GM18519 (cell line): ENCODE measurements around the gene ZNF793.

ENCODE experiments used
- ATAC-seq: cut with Tn5 transposase; IDR thresholded peaks from one replicate; pipeline ENCODE4 v1.9.1; 2021; ENCODE audit warnings: mild to moderate bottlenecking, moderate library complexity; ENCODE audit not compliant: unreplicated experiment, low FRiP score

The ZNF793 gene

DNA sequence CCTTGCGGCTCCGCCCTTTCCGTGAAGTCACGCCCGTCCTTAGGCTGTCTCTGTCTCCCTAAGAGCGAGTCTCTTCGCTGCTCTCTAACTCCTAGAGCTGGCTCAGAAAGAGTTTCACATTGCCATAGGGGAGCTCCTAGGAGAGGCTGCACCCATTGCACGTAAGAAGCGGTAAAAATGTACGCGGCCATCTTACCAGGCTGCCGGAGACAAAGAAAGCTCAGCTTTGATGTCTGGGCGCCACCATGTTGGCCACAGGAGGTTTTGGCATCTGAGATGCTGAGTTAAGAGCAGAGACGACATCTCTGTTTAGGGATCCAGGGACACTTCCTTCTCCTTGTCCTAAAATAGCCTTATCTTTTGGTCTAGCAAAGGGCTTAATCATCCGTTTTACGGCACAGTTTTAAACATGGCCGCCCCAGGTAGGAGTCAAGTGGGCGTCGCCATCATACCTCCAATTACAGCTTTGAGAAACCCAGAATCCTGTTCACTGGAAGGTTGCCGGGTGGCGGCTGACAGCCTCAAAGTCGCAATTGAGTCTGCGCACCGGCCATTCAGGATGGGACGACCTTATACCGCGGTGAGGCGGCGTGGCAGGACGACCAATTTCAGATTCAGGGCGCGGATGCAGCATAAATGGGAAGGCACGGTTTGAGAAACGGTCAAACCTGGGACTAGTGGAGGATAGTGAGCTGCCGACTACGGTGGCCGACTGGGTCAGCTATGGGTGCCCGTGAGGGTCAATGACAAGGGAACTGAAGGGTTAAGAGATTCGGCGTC lies at the start of gene ZNF793:
Gene ZNF793, plus strand, starts transcription at position 553 of the 780 bp plus-strand sequence. CDS start 16,501 bp downstream, outside the sequence.
- ATAC-seq: no peak

DNA sequence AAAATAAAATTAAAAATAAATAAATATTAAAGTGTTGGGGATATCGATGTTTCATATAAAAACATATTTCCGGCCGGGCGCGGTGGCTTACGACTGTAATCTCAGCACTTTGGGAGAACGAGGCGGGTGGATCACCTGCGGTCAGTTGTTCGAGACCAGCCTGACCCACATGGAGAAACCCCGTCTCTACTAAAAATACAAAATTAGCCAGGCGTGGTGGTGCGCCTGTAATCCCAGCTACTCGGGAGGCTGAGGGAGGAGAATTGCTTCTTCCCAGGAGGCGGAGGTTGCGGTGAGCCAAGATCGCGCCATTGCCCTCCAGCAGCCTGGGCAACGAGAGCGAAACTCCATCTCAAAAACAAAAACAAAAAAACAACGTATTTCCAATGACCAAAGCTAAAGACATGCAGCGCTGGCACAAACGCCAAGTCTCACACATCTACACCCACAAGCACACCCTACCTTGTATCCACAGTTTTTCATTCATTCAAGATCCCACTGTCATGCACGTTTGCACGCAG lies 40.4 kb upstream of the ZNF793 start:
- ATAC-seq: no peak

DNA sequence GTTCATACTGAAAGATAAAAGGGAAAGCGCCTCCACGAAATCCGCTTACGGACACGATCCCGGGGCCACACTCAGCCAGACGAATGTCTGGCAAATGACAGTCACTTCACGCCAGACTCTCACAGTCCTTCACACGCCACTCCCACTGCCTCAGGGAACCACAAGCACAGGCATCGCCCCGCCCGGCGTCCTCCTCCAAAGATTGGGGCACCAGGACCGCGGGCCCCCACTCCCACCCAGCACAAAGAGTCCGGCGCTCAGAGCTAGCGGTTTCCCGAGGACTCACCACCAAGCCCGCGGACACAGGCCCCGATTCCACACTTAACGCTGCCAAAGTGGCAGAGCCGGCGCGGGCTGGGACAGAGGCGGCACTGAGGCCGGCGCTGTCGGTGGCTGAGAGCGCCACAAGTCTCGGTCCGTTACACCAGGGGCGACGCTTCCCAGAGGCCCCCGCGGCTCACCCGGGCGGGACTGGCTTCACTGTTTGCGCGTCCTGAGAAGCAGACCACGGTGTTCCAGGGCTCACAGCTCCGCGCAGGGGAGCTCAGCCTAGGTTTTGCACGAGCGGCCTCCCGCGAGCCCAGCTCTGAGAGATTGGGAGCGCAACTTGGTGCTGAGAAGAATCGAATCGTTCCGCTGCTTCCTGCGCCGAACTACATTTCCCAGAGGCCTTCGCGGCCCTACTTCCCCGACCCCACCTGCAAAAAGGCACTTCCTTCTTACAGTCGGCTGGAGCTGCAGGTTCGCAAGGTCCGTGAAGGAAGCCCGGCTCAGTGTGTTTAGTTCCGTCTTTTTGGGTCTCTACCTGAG lies 39.7 kb upstream of the ZNF793 start, which contains the start of gene ZNF569:
Gene ZNF569, minus strand, starts transcription at position 647 of the 810 bp plus-strand sequence. CDS start 22,523 bp downstream, outside the sequence.
- ATAC-seq: no peak

DNA sequence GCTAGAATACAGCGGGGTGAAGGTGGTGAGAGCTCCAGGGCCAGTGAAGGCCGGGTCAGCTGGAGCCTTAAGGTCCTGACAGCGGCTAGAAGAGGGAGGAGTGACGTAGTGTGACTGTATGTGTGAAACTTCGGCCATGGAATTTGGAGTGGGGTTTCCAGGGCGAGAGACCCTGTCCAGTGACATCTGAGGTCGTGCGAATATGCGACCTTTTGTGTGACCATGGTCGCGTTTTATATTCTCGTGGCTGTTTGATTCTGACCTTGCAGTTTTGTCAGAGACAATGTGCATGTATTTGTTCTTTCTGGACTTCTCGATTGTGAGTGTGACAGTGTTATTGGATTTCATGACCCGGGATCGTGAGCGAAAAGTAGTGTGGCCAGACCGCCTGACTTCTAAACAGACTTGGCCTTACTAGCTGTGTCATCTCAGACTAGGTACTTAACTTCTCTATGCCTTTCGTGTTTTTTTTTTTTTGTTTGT lies 39.1 kb upstream of the ZNF793 start:
- ATAC-seq: no peak

DNA sequence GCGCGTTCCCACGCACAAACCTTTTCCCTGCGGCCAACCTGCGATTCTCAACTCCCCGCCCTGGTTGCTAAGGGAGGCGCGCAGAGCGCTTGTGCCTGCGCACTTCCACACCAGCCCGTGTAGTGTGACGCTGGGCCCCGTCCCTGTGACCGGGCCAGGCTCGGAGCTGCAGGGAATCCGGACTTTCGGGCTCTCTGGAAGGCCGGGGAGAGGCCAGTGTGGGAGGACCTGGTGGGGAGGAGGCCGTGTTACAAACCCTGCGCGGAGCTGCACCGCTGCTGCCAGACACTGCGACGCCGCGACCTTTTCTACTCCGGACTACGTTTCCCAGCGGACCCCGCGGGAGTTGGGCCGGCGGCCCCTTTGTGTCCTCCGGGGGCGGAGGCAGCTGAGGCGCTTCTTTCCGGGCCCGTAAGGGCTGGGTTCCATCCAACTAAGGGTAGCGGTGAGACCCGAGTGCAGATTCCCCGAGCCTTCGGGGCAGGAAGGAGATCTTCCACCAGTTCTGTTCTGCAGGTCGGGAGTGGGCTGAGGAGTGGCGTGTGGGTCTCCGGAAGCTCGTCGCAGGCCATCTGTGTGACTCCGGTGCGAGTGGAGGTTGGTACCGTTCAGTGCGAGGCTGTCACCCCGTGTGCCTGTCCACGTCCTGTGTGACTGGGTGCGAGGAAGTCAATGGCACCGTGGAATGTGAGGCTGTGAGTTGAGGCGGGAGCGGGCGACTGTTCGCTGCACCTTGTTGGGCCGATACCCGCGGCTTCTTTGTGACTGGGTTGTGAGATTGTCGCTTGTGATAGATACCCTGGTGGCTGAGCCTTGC lies 37.6 kb upstream of the ZNF793 start, which contains the start of gene ZNF570:
Gene ZNF570, plus strand, starts transcription at position 396 of the 817 bp plus-strand sequence. CDS start 999 bp downstream, outside the sequence.
- ATAC-seq: no peak

DNA sequence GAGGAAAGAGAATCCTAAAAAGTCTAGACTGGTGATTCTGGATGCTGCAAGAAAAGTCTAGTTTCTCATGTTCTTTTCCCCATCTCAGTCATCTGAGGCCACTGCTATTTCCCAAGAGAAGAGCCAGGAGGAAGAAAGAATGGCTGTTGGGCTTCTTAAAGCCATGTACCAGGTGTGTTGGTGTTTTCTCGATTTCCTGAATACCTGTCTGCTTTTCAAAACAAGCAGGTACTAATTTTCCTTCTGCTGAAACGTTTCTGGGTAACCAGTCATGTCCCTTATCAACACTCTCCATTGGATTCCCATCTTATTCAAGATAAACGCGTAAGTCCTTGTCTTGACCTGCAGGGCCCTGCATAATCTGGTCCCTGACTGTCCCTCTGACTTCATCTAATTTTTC lies 36.5 kb upstream of the ZNF793 start:
- no peak for ATAC-seq

DNA sequence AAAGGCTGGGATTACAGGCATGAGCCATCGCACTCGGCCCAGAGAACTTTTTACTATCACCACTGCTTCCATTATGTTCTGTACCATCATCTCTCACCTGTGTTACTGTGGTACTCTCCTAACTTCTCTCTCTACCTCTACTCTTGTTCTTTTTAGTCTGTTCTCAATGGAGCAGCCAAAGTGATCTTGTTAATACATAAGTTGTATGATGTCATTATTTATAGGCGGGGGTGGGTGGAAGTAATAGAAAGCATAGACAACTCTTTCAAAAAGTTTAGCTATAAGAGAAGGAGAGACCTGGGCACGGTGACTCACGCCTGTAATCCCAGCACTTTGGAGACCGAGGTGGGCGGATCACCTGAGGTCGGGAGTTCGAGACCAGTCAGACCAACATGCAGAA lies 34.6 kb upstream of the ZNF793 start:
- no peak for ATAC-seq

DNA sequence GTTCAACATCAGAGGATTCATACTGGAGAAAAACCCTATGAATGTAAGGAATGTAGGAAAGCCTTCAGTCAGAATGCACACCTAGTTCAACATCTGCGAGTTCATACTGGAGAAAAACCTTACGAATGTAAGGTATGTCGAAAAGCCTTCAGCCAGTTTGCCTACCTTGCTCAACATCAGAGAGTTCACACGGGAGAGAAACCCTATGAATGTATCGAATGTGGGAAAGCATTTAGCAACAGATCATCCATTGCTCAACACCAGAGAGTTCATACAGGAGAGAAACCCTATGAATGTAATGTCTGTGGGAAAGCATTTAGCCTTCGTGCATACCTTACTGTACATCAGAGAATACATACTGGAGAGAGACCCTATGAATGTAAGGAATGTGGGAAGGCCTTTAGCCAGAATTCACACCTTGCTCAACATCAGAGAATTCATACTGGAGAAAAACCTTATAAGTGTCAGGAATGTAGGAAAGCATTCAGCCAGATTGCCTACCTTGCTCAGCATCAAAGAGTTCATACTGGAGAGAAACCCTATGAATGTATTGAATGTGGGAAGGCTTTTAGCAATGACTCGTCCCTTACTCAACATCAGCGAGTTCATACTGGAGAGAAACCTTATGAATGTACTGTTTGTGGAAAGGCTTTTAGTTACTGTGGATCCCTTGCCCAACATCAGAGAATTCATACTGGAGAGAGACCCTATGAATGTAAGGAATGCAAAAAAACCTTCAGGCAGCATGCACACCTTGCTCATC lies 22.2 kb upstream of the ZNF793 start:
- no peak for ATAC-seq

DNA sequence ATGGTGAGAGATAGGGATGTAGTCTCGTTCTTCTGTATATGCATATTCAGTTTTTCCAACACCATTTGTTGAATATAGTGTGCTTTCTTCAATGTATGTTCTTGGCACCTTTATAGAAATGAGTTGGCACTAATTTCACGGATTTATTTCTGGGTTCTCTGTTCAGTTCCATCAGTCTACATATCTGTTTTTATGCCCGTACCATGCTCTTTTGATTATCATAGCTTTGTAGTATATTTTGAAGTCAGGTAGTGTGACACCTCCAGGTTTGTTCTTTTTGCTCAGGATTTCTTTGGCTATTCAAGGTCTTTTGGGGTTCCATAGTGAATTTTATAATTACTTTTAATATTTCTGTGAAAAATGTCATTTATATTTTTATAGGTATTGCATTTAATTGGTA lies 14.5 kb upstream of the ZNF793 start:
- no peak for ATAC-seq

DNA sequence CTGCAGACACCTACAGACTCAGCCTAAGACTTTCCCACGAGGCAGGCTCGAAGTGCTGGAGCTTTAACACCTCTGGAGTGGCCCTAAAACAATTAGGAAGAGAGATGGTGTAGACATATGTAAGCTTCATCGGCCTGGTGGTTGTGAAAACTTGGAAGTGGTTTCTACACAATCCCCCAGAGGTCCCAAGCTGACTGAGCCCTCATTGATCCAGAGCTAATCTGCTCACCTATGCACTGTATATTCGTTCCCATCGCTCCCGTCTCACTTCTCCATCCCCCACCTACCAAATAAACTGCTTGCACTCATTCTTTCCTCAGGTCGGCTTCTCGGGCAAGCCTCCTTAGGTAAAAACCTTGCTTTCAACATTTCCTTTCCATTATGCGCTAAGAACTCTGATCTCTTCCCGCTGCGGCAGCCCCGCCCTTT lies 767 bp upstream of the ZNF793 start:
- no peak for ATAC-seq

DNA sequence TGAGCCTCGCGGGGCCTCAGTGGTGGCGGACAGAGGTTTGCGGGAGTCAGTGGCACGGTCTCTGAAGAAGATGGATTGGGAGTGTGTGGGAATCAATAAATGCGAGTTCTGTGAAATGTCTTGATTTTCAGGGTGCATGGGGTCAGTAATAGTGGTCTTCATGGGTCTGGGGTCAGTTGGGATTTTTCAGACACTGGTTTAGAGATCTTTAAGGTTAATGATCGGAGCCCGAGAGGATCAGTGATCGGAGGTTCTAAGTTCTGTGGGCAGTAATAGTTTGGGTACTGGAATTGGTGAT lies 377 bp downstream of the ZNF793 start:
- ATAC-seq: no peak

DNA sequence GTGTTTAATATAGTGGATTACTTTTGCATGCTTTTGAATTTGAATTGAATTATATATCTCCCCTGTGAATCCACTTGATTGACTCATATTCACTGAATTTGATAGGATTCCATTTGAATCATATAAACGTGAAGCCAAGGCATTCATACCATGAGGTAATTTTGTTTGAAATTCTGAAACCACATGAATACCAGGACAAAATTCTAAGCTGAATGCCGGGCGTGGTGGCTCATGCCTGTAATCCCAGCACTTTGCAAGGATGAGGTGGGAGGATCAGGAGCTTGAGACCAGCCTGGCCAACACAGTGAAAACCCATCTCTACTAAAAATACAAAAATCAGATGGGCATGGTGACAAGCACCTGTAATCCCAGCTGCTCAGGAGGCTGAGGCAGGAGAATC lies 4.4 kb downstream of the ZNF793 start:
- no peak for ATAC-seq

DNA sequence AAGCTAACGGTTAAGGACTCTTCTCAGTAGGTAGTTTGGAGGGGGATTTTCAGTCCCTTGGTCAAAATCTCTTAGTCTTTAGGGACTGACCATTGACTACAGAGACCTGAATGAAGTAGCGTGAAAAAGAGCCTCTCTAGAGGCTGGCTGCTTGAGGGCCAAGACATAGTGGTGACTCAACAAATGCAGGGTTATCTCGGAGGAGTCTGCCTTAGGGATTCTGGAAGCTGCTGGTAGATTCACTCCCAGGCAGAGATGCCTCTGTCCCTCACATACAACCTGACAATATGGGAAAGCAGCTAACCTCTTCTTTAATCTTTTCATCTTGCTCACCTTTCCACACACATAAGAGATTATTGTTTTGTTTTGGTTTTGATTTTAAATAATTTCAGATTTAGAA lies 5.1 kb downstream of the ZNF793 start:
- no peak for ATAC-seq

DNA sequence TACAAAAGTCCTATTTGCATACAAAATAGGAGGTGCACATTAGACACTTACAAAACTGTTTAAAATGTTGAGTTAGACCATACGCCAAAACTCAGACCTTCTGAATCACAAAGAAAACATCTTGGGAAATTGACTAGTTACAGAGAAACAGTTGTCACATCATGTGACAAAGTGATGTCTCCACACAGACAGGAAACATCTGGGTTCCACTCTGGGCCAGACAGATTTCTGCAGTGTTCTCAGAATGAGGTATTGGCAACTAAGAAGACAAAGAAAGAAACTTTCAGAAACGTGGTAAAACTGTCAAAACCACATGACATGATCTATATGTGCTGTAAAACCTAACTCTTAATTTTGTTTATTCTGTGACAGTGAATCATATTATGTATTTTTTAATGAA lies 6.7 kb downstream of the ZNF793 start:
- no peak for ATAC-seq

DNA sequence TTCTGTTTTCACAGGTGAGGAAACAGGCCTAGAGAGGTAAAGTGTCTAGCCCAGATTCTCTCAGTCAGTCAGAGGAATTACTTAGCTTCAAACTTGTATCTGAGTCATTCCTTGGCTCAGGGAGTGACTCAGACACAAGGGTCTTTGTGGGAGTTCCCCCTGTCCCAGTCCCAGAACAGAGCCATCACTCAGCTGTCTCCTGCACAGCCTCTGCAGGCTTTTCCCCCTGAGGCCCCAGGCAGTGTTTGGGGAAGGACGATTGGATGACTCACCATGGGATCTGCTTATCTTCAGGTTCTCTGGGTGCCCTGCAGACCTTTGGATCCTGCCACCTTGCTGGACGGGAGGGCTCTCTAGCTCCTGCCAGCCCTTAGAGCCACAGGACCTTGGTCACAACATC lies 13.2 kb downstream of the ZNF793 start:
- ATAC-seq: no peak

DNA sequence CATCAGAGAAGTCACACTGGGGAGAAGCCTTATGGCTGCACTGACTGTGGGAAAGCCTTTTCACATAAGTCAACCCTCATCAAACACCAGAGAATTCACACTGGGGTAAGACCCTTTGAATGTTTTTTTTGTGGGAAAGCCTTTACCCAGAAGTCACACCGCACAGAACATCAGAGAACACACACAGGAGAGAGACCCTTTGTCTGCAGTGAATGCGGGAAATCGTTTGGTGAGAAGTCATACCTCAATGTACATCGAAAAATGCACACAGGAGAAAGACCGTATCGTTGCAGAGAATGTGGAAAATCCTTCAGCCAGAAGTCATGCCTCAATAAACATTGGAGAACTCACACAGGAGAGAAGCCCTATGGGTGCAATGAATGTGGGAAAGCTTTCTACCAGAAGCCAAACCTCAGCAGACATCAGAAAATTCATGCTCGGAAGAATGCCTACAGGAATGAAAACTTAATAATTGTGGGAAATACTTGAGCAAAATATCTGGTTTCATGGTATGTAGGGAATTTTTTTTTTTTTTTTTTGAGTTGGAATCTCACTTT lies 30.7 kb downstream of the ZNF793 start:
- ATAC-seq: no peak

DNA sequence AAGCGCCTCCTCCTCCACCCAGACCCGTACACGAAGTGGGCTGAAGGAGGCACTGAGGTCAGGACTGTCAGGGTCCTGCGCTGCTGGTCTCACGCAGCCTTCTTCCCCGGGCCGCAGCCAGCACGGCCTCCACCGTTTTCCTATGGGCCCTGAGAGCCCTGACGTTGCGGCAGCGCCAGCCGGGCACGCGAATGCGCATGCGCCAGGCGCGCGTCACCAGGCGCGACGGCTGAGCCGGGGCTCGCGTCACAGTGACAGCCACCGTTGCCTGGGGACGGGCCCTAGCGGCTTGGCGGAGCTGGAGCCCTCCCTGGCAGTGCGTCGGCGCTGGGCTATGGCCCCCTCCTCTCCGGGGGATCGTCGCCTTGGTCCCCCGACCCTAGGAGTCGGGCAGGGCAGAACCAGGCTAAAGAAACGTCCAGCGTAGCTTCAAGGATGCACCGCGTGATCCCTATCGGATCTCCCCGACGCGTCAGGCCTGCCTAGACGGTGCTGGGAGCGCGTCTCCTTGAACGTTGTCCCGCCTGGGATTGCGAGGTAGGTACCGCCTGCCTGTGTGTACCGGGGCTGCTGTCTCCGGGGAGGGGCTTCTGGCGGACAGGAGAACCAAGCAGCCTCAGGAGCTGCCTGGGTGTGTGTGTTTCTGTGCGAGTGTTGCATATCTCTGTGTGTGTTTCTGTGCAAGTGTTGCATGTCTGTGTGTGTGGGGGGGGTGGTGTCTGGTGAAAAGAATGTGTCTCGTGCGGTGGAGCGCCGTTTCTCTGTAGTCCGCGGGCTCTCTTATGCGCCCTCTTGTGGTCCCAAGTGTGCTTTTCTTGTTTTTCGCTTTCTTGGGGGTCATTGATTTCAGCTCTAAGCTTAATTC lies 44.6 kb downstream of the ZNF793 start:
- ATAC-seq: no peak

DNA sequence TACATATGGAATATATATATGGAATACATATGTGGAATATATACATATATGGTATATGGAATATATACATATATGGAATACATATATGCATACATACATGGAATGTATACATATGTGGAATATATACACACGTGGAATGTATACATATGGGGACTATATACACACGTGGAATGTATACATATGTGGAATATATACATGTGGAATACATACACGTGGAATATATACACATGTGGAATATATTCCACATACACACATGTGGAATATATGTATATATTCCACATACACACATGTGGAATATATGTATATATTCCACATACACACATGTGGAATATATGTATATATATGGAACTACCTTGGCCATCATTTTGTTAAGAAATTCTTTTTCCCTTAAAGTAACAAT lies 56.8 kb downstream of the ZNF793 start:
- ATAC-seq: no peak
